Hepatocyte (in vitro differentiated cells): ENCODE results near the gene EXOC5. TPM values are rescaled to one million over a fixed set of nuclear protein-coding genes. Genes with fewer than 3 reads are reported as not detected.
"Not testable (repeated sequence)": the region's sequence is repeated elsewhere in the genome, so short reads cannot be mapped to it uniquely, and the experiment has no call there.

Experiments
- DNase-seq: peaks from one replicate; pipeline ENCODE4 v3.0.0-alpha.2; 2016; ENCODE audit warnings: low spot score
- H2AFZ ChIP-seq: fragments of 200-600 bp; sonication (generic); 2 replicates; pipeline ENCODE4 v1.6.0; 2016; ENCODE audit warnings: antibody characterized with exemption, mild to moderate bottlenecking
- H3K27ac ChIP-seq: fragments of 200-600 bp; sonication (generic); 2 replicates; pipeline ENCODE4 v1.5.1; 2016; ENCODE audit warnings: mild to moderate bottlenecking
- H3K27me3 ChIP-seq: fragments of 200-600 bp; sonication (generic); 2 replicates; pipeline ENCODE4 v1.6.1; 2016
- H3K36me3 ChIP-seq: fragments of 200-600 bp; sonication (generic); replicated peaks from 2 replicates; pipeline ENCODE4 v1.5.1; 2016; ENCODE audit warnings: low read depth; ENCODE audit not compliant: insufficient read depth
- H3K4me1 ChIP-seq: fragments of 200-600 bp; sonication (generic); 2 replicates; pipeline ENCODE4 v1.5.1; 2016; ENCODE audit warnings: mild to moderate bottlenecking, moderate library complexity; ENCODE audit not compliant: insufficient read depth
- H3K4me2 ChIP-seq: fragments of 200-600 bp; sonication (generic); 2 replicates; pipeline ENCODE4 v1.6.0; 2016
- H3K4me3 ChIP-seq: fragments of 200-600 bp; sonication (generic); 2 replicates; pipeline ENCODE4 v1.5.1; 2016; ENCODE audit warnings: mild to moderate bottlenecking
- H3K79me2 ChIP-seq: fragments of 200-600 bp; sonication (generic); 2 replicates; pipeline ENCODE4 v1.6.0; 2017; ENCODE audit warnings: mild to moderate bottlenecking
- H3K9me2 ChIP-seq: fragments of 200-600 bp; sonication (generic); replicated peaks from 2 replicates; pipeline ENCODE4 v1.6.0; 2017; ENCODE audit warnings: mild to moderate bottlenecking; ENCODE audit not compliant: insufficient read depth
- H3K9me3 ChIP-seq: fragments of 200-600 bp; sonication (generic); 2 replicates; pipeline ENCODE4 v1.5.1; 2016; ENCODE audit warnings: low read depth, mild to moderate bottlenecking
- H4K20me1 ChIP-seq: fragments of 200-600 bp; sonication (generic); 2 replicates; pipeline ENCODE4 v1.6.0; 2016; ENCODE audit warnings: mild to moderate bottlenecking; ENCODE audit not compliant: insufficient read depth, poor library complexity, severe bottlenecking
- CTCF ChIP-seq: fragments of 200-600 bp; sonication (generic); IDR thresholded peaks from 2 replicates; pipeline ENCODE4 v1.5.1; 2016; ENCODE audit warnings: antibody characterized with exemption, mild to moderate bottlenecking; ENCODE audit not compliant: poor library complexity
- EZH2 ChIP-seq: fragments of 200-600 bp; sonication (generic); IDR thresholded peaks from 2 replicates; pipeline ENCODE4 v1.6.1; 2016; ENCODE audit warnings: antibody characterized with exemption, mild to moderate bottlenecking, borderline replicate concordance
- EZH2phosphoT487 ChIP-seq: fragments of 200-600 bp; sonication (generic); IDR thresholded peaks from one replicate; pipeline ENCODE4 v1.6.1; 2018; ENCODE audit warnings: antibody characterized with exemption, mild to moderate bottlenecking, low read depth, moderate library complexity; ENCODE audit not compliant: unreplicated experiment, severe bottlenecking
- WGBS: methylation state at CpG from one replicate; pipeline ENCODE4 v1.1.6; 2016; ENCODE audit warnings: low lambda C conversion rate; ENCODE audit errors: missing lambda C conversion rate; 5-methylcytosine and 5-hydroxymethylcytosine counted together
- polyA plus RNA-seq: library from polyadenylated mRNA; unstranded; fragments of >200 nt; fragmentation: Nextera tagmentation; extraction: Ambion mirVana; gene quantifications from 2 replicates; pipeline ENCODE4 v1.2.1, GENCODE V29; 2016
- total RNA-seq: library from RNA; depleted of rRNA; stranded (reverse); fragments of >200 nt; gene quantifications from 2 replicates; pipeline ENCODE4 v1.2.3, GENCODE V29; 2014

Gene EXOC5
- total and polyA plus RNA-seq, 2 experiments from 2014 or later = 31.4 to 51.8 TPM

GRCh38 chr14:57243320-57243719 lies 25.4 kb downstream of the EXOC5 start:
- no peak overlapping the region for H3K4me2 ChIP-seq
- H3K79me2 ChIP-seq = peaks cover under 1% of the 10 kb centered on the region
- no peaks in the 10 kb centered on the region for H3K27me3 ChIP-seq
- DNase-seq = no peak
- no peaks in the 10 kb centered on the region for H3K36me3 ChIP-seq
- no peak overlapping the region for H3K27ac ChIP-seq
- H4K20me1 ChIP-seq = no peaks in the 10 kb centered on the region
- H3K9me2 ChIP-seq = no peaks in the 10 kb centered on the region
- H3K4me1 ChIP-seq = no peaks in the 10 kb centered on the region
- no peak for TF ChIP-seq EZH2
- TF ChIP-seq CTCF = no peak
- no peak for TF ChIP-seq EZH2phosphoT487
- H3K4me3 ChIP-seq = no peak overlapping the region
- no peaks in the 10 kb centered on the region for H3K9me3 ChIP-seq
- no peak overlapping the region for H2AFZ ChIP-seq

GRCh38 chr14:57240115-57240514 lies 28.6 kb downstream of the EXOC5 start:
- H3K4me1 ChIP-seq, DNase-seq, H2AFZ ChIP-seq, H3K9me2 ChIP-seq, H3K27me3 ChIP-seq, H3K36me3 ChIP-seq, H3K27ac ChIP-seq, H4K20me1 ChIP-seq, H3K4me2 ChIP-seq, H3K9me3 ChIP-seq, H3K4me3 ChIP-seq, H3K79me2 ChIP-seq: not testable (repeated sequence)
- WGBS = 99% methylated on average over 7 of the region's 7 CpGs

GRCh38 chr14:57232006-57232405 lies 36.7 kb downstream of the EXOC5 start:
- no peaks in the 10 kb centered on the region for H3K27me3 ChIP-seq
- 100% methylated on average over 1 of the region's 1 CpG for WGBS
- H3K36me3 ChIP-seq = no peaks in the 10 kb centered on the region
- no peak overlapping the region for H3K4me2 ChIP-seq
- no peak for TF ChIP-seq CTCF
- TF ChIP-seq EZH2phosphoT487 = no peak
- no peak for TF ChIP-seq EZH2
- H3K4me3 ChIP-seq = no peak overlapping the region
- H3K4me1 ChIP-seq = no peaks in the 10 kb centered on the region
- no peaks in the 10 kb centered on the region for H4K20me1 ChIP-seq
- H3K9me3 ChIP-seq = no peaks in the 10 kb centered on the region
- no peak overlapping the region for H2AFZ ChIP-seq
- H3K9me2 ChIP-seq = no peaks in the 10 kb centered on the region
- no peaks in the 10 kb centered on the region for H3K79me2 ChIP-seq
- H3K27ac ChIP-seq = no peak overlapping the region
- DNase-seq = no peak

- H3K4me2 ChIP-seq, H3K36me3 ChIP-seq, H3K27ac ChIP-seq, H3K79me2 ChIP-seq, H2AFZ ChIP-seq, H4K20me1 ChIP-seq, H3K9me2 ChIP-seq, H3K9me3 ChIP-seq, H3K4me1 ChIP-seq, H3K4me3 ChIP-seq, DNase-seq, H3K27me3 ChIP-seq: not testable (repeated sequence)
- WGBS = 100% methylated on average over 2 of the region's 2 CpGs
Observed at GRCh38 chr14:57228320-57228719, 40.4 kb downstream of the EXOC5 start.

GRCh38 chr14:57227083-57227482 lies 41.6 kb downstream of the EXOC5 start:
- DNase-seq = no peak
- Histone ChIP-seq H3K36me3 (no peaks in the 10 kb centered on the region), H3K4me3 (no peak overlapping the region), H3K9me3 (no peaks in the 10 kb centered on the region), H2AFZ (no peak overlapping the region), H3K4me1 (no peaks in the 10 kb centered on the region), H3K9me2 (no peaks in the 10 kb centered on the region), H3K79me2 (no peaks in the 10 kb centered on the region), H3K27me3 (no peaks in the 10 kb centered on the region), H4K20me1 (no peaks in the 10 kb centered on the region), H3K27ac (no peak overlapping the region), H3K4me2 (no peak overlapping the region)
- TF ChIP-seq CTCF (no peak), EZH2 (no peak), EZH2phosphoT487 (no peak)
- WGBS = 98% methylated on average over 2 of the region's 2 CpGs
